Skin epidermis (tissue), 12 donors: Measurements from ENCODE around the gene FBXO2.

ENCODE experiments used
- H3K27ac ChIP-seq, 21 experiments: fragments of 200-600 bp; sonication (generic) in 11 of 21; one replicate each; pipeline ENCODE4 v1.5.0; 2020; ENCODE audit warnings: mild to moderate bottlenecking in 3 of 21, inconsistent platforms in 2 of 21, moderate library complexity in 2 of 21
- H3K4me3 ChIP-seq, 7 experiments: fragments of 200-600 bp; sonication (generic) in 2 of 7; one replicate each; pipeline ENCODE4 v1.5.0; 2020; ENCODE audit warnings: inconsistent platforms in 2 of 7, mild to moderate bottlenecking in 2 of 7, moderate library complexity in 1 of 7

FBXO2 gene

GRCh38 chr1:11684070-11684469, 29.8 kb upstream of the FBXO2 start:
- no peak overlapping the region for H3K27ac ChIP-seq
- H3K4me3 ChIP-seq: no peak overlapping the region

- H3K27ac ChIP-seq: no peak overlapping the region
- no peak overlapping the region for H3K4me3 ChIP-seq
Observed at GRCh38 chr1:11682799-11683198, 28.6 kb upstream of the FBXO2 start.

- peak overlapping the region in 3 of 21 experiments; percentile 87 to 95 (median 95) for H3K27ac ChIP-seq
- no peak overlapping the region for H3K4me3 ChIP-seq
Observed at GRCh38 chr1:11682287-11682771, 28.1 kb upstream of the FBXO2 start.

GRCh38 chr1:11681071-11681771, 27.0 kb upstream of the FBXO2 start, which contains the start of gene MAD2L2:
Gene MAD2L2, minus strand, starts transcription at chr1:11681148. Its CDS starts 547 bp downstream, at chr1:11680601.
- H3K27ac ChIP-seq: peak within 1 kb of the TSS; percentile 66 to 95 (median 88)
- peak within 1 kb of the TSS; percentile 76 to 95 (median 83) for H3K4me3 ChIP-seq

GRCh38 chr1:11680270-11681070, 26.2 kb upstream of the FBXO2 start:
- peak overlapping the region; percentile 76 to 95 (median 83) for H3K4me3 ChIP-seq
- peak overlapping the region; percentile 66 to 95 (median 88) for H3K27ac ChIP-seq

- Histone ChIP-seq H3K4me3 (no peak overlapping the region), H3K27ac (no peak overlapping the region)
Observed at GRCh38 chr1:11678442-11678841, 24.2 kb upstream of the FBXO2 start.

GRCh38 chr1:11676386-11677103, 22.3 kb upstream of the FBXO2 start:
- no peak overlapping the region for H3K27ac ChIP-seq
- H3K4me3 ChIP-seq: no peak overlapping the region

- H3K27ac ChIP-seq: no peak overlapping the region
- H3K4me3 ChIP-seq: no peak overlapping the region
Observed at GRCh38 chr1:11675325-11675724, 21.1 kb upstream of the FBXO2 start.

- no peak overlapping the region for H3K27ac ChIP-seq
- no peak overlapping the region for H3K4me3 ChIP-seq
Observed at GRCh38 chr1:11674488-11674887, 20.3 kb upstream of the FBXO2 start.

GRCh38 chr1:11673089-11673769, 19.0 kb upstream of the FBXO2 start:
- H3K4me3 ChIP-seq: no peak overlapping the region
- H3K27ac ChIP-seq: no peak overlapping the region

GRCh38 chr1:11671544-11672286, 17.5 kb upstream of the FBXO2 start:
- peak overlapping the region in 1 of 21 experiments; percentile 21 for H3K27ac ChIP-seq
- H3K4me3 ChIP-seq: no peak overlapping the region

GRCh38 chr1:11671205-11671543, 16.9 kb upstream of the FBXO2 start:
- peak overlapping the region in 1 of 21 experiments; percentile 77 for H3K27ac ChIP-seq
- no peak overlapping the region for H3K4me3 ChIP-seq

- no peak overlapping the region for H3K4me3 ChIP-seq
- H3K27ac ChIP-seq: peak overlapping the region in 1 of 21 experiments; percentile 77
Observed at GRCh38 chr1:11670747-11671146, 16.5 kb upstream of the FBXO2 start.

GRCh38 chr1:11668516-11668915, 14.3 kb upstream of the FBXO2 start:
- Histone ChIP-seq H3K27ac (no peak overlapping the region), H3K4me3 (no peak overlapping the region)

- Histone ChIP-seq H3K27ac (peak overlapping the region; percentile 65 to 97 (median 87)), H3K4me3 (peak overlapping the region; percentile 42 to 76 (median 58))
Observed at GRCh38 chr1:11664336-11665065, 10.3 kb upstream of the FBXO2 start.

- H3K27ac ChIP-seq: no peak overlapping the region
- no peak overlapping the region for H3K4me3 ChIP-seq
Observed at GRCh38 chr1:11661103-11661502, 6.9 kb upstream of the FBXO2 start.

- Histone ChIP-seq H3K27ac (no peak overlapping the region), H3K4me3 (no peak overlapping the region)
Observed at GRCh38 chr1:11659748-11660147, 5.5 kb upstream of the FBXO2 start.

- H3K4me3 ChIP-seq: no peak overlapping the region
- no peak overlapping the region for H3K27ac ChIP-seq
Observed at GRCh38 chr1:11658542-11658941, 4.3 kb upstream of the FBXO2 start.
